Endothelial cell of umbilical vein (primary cell): ENCODE measurements around the gene MAML2. TPM values are rescaled to one million over a fixed set of nuclear protein-coding genes. Genes with fewer than 3 reads are reported as not detected.

ENCODE experiments used
- BruUV-seq: library from RNA; stranded (reverse); fragments of 400-500 nt; replicated peaks from 2 replicates; lab custom pipeline; 2021; lab: Mats Ljungman, UMichigan
- CTCF ChIA-PET: fragments of 300-600, 350-600 bp; sonication (Branson Sonifier 250); formaldehyde crosslinking; loops from one replicate; lab custom pipeline; 2021; ENCODE audit warnings: antibody characterized with exemption, inconsistent platforms; lab: Charles Lee
- POLR2A ChIA-PET: fragments of 300-600, 350-600 bp; sonication (Branson Sonifier 250); formaldehyde crosslinking; loops from one replicate; lab custom pipeline; 2021; ENCODE audit warnings: antibody characterized with exemption, inconsistent platforms; lab: Charles Lee
- DNase-seq: peaks from one replicate; pipeline ENCODE4 v3.0.0-alpha.2; 2011; ENCODE audit warnings: low read depth, low spot score
- FAIRE-seq: peaks from 2 replicates; lab custom pipeline; 2011; peaks lifted over from hg19 to GRCh38; lab: Jason Lieb, UNC
- H2AFZ ChIP-seq: 2 replicates; pipeline ENCODE4 v1.6.0; 2012; ENCODE audit warnings: low read depth, low read length, control low read depth, inconsistent platforms
- H3K27ac ChIP-seq: 2 replicates; pipeline ENCODE4 v1.5.1; 2011; ENCODE audit warnings: low read depth, mild to moderate bottlenecking, control low read depth, low read length, moderate library complexity; ENCODE audit not compliant: insufficient read depth
- H3K27me3 ChIP-seq, 2 experiments: 2 replicates each; pipeline versions ENCODE4 v1.6.0 to v1.6.1; 2011; ENCODE audit warnings: low read length in 2 of 2, mixed read lengths in 1 of 2; ENCODE audit not compliant: control insufficient read depth in 2 of 2, insufficient read depth in 2 of 2
- H3K36me3 ChIP-seq, 2 experiments: 2 replicates in 1 of 2; 3 replicates in 1 of 2; pipeline ENCODE4 v1.5.1; 2011; ENCODE audit warnings: low read length in 2 of 2, mild to moderate bottlenecking in 1 of 2, moderate library complexity in 1 of 2; ENCODE audit not compliant: control insufficient read depth in 2 of 2, insufficient read depth in 2 of 2; ENCODE audit errors: extremely low read depth in 1 of 2
- H3K4me1 ChIP-seq: 3 replicates; pipeline ENCODE4 v1.5.1; 2011; ENCODE audit warnings: mild to moderate bottlenecking, low read length; ENCODE audit not compliant: control insufficient read depth, insufficient read depth; ENCODE audit errors: extremely low read depth
- H3K4me2 ChIP-seq: 2 replicates; pipeline ENCODE4 v1.6.1; 2011; ENCODE audit warnings: low read length, control low read depth, mixed read lengths; ENCODE audit not compliant: insufficient read depth
- H3K4me3 ChIP-seq, 3 experiments: fragments of 200-600 bp in 1 of 3; sonication (generic), shearing (Covaris generic) in 1 of 3; replicated peaks in 1 of 3; 2 replicates each; pipeline ENCODE4 v1.5.1; 2011 to 2016; ENCODE audit warnings: control low read depth in 3 of 3, low read length in 3 of 3, mild to moderate bottlenecking in 2 of 3, inconsistent platforms in 1 of 3, low read depth in 1 of 3, moderate library complexity in 1 of 3; ENCODE audit not compliant: insufficient read depth in 1 of 3
- H3K79me2 ChIP-seq: 2 replicates; pipeline ENCODE4 v1.6.0; 2012; ENCODE audit warnings: low read length, inconsistent platforms; ENCODE audit not compliant: control insufficient read depth, insufficient read depth
- H3K9ac ChIP-seq: replicated peaks from 2 replicates; pipeline ENCODE3; 2011; ENCODE audit warnings: low read length, control low read depth; ENCODE audit not compliant: insufficient read depth; ENCODE audit errors: extremely low read depth
- H3K9me1 ChIP-seq: replicated peaks from 3 replicates; pipeline ENCODE4 v1.6.0; 2011; ENCODE audit warnings: mild to moderate bottlenecking, low read length; ENCODE audit not compliant: control insufficient read depth, insufficient read depth; ENCODE audit errors: extremely low read depth
- H3K9me3 ChIP-seq: replicated peaks from 2 replicates; pipeline ENCODE4 v1.5.1; 2012; ENCODE audit warnings: low read length, inconsistent platforms; ENCODE audit not compliant: control insufficient read depth, insufficient read depth
- H4K20me1 ChIP-seq: replicated peaks from 2 replicates; pipeline ENCODE3; 2011; ENCODE audit warnings: mild to moderate bottlenecking, low read length; ENCODE audit not compliant: control insufficient read depth, insufficient read depth; ENCODE audit errors: extremely low read depth
- EZH2 ChIP-seq: IDR thresholded peaks from 2 replicates; pipeline ENCODE4 v1.6.1; 2012; ENCODE audit warnings: borderline replicate concordance, low read depth, mild to moderate bottlenecking, moderate library complexity, low read length, inconsistent platforms; ENCODE audit not compliant: severe bottlenecking
- FOS ChIP-seq: IDR thresholded peaks from 2 replicates; pipeline ENCODE4 v1.6.1; 2011; ENCODE audit warnings: mild to moderate bottlenecking, low read length, moderate library complexity, borderline replicate concordance; ENCODE audit not compliant: insufficient read depth
- GATA2 ChIP-seq: IDR thresholded peaks from 2 replicates; pipeline ENCODE4 v1.7.0; 2011; ENCODE audit warnings: low read depth, mild to moderate bottlenecking, moderate library complexity, mixed read lengths, low read length; ENCODE audit not compliant: insufficient read length, insufficient read depth
- JUN ChIP-seq: IDR thresholded peaks from 2 replicates; pipeline ENCODE4 v1.6.1; 2011; ENCODE audit warnings: borderline replicate concordance, low read depth; ENCODE audit not compliant: insufficient read length, insufficient read depth
- MYC ChIP-seq: IDR thresholded peaks from one replicate; pipeline ENCODE4 v1.6.1; 2011; ENCODE audit warnings: mild to moderate bottlenecking, low read depth, low read length
- POLR2A ChIP-seq: IDR thresholded peaks from 2 replicates; pipeline ENCODE4 v1.6.1; 2012; ENCODE audit warnings: low read depth, mild to moderate bottlenecking, control low read depth, low read length
- POLR2AphosphoS5 ChIP-seq: IDR thresholded peaks from 2 replicates; pipeline ENCODE4 v1.6.1; 2012; ENCODE audit warnings: low read depth, mild to moderate bottlenecking, control low read depth, low read length, moderate library complexity; ENCODE audit not compliant: insufficient read depth
- dilution Hi-C: fragments of 300-500 bp; cut with MboI; formaldehyde crosslinking; loops from one replicate; pipeline ENCODE4 v1.15.0; 2019; ENCODE audit warnings: low sequenced_read_pairs; ENCODE audit not compliant: extremely low pct_ligation_motif_present
- intact Hi-C: fragments of 100-400 bp; cut with micrococcal nuclease; formaldehyde crosslinking; loops from one replicate; pipeline ENCODE4 v1.10.0; 2022
- polyA plus RNA-seq, 4 experiments: library from polyadenylated mRNA; depleted of rRNA in 3 of 4; stranded (reverse) in 3 of 4; unstranded in 1 of 4; fragments of >200 nt; gene quantifications; 2 replicates each; pipeline versions ENCODE4 v1.2.1 to v1.2.3, GENCODE V29; 2011 to 2012; ENCODE audit warnings: missing spikeins in 1 of 4
- total RNA-seq: library from RNA; stranded (reverse); gene quantifications from 2 replicates; pipeline ENCODE4 v1.2.3, GENCODE V29; 2021
- TF ChIP-seq, protein P1 (sequence below): IDR thresholded peaks from 2 replicates; pipeline ENCODE4 v1.6.1; 2011; ENCODE audit not compliant: insufficient read depth, insufficient read length
- TF ChIP-seq, protein P2 (sequence below), 2 donors: IDR thresholded peaks; 1 replicate in 1 of 2; 2 replicates in 1 of 2; pipeline ENCODE4 v1.5.1; 2011; ENCODE audit warnings: low read length in 2 of 2, mild to moderate bottlenecking in 2 of 2, moderate library complexity in 2 of 2, control low read depth in 1 of 2, inconsistent platforms in 1 of 2, low read depth in 1 of 2; ENCODE audit not compliant: insufficient read depth in 1 of 2; ENCODE audit errors: extremely low read depth in 1 of 2

Gene MAML2
- total and polyA plus RNA-seq, 2 donors (not counting 3 experiments of a cell fraction or from before 2014, with no cell fraction given): 12.4 to 16.8 TPM

DNA sequence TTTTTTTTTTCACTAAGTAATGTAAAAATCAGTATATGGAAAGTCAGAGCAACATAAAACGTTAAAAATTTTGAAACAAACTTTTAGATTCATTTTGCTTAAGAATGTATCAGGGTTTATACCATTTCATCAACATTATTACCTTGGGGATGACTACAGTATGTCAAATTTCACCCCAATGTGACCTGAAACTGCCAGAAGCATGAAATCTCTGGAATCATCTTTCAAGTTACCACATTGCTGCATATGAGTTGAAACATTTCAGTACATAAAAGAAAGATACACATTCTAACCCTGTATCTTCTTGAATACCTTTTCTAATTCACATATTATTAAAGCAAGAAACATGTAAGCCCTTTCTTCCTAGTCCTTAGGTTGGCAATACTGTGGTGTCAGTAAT is 32.8 kb downstream of the MAML2 start:
- Histone ChIP-seq H3K4me1 (peaks cover 93% of the 10 kb centered on the region), H3K36me3 (no peaks in the 10 kb centered on the region), H3K4me3 (no peak overlapping the region), H3K4me2 (peak overlapping the region; percentile 1), H3K27me3 (no peaks in the 10 kb centered on the region), H4K20me1 (no peaks in the 10 kb centered on the region), H3K27ac (no peak overlapping the region), H2AFZ (no peak overlapping the region), H3K9me1 (no peaks in the 10 kb centered on the region), H3K79me2 (peaks cover 9% of the 10 kb centered on the region), H3K9ac (no peak overlapping the region), H3K9me3 (no peaks in the 10 kb centered on the region)
- DNase-seq (no peak), FAIRE-seq (no peak)
- intact Hi-C loops (no loop called here), dilution Hi-C loops (no loop called here)
- TF ChIP-seq GATA2 (no peak), FOS (no peak), MYC (no peak), POLR2AphosphoS5 (no peak), EZH2 (no peak), POLR2A (no peak), JUN (no peak)
- TF ChIP-seq, protein P1, sequence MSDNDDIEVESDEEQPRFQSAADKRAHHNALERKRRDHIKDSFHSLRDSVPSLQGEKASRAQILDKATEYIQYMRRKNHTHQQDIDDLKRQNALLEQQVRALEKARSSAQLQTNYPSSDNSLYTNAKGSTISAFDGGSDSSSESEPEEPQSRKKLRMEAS: no peak
- TF ChIP-seq, protein P2, sequence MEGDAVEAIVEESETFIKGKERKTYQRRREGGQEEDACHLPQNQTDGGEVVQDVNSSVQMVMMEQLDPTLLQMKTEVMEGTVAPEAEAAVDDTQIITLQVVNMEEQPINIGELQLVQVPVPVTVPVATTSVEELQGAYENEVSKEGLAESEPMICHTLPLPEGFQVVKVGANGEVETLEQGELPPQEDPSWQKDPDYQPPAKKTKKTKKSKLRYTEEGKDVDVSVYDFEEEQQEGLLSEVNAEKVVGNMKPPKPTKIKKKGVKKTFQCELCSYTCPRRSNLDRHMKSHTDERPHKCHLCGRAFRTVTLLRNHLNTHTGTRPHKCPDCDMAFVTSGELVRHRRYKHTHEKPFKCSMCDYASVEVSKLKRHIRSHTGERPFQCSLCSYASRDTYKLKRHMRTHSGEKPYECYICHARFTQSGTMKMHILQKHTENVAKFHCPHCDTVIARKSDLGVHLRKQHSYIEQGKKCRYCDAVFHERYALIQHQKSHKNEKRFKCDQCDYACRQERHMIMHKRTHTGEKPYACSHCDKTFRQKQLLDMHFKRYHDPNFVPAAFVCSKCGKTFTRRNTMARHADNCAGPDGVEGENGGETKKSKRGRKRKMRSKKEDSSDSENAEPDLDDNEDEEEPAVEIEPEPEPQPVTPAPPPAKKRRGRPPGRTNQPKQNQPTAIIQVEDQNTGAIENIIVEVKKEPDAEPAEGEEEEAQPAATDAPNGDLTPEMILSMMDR (IDR thresholded peaks at IDR 0.05; ENCODE audit: extremely low read depth in 1 of 2, insufficient read depth in 1 of 2, low read depth in 1 of 2, low read length in 2 of 2): no peak
- POLR2A ChIA-PET: interaction anchor here (1.3 kb wide), 1 partner anchor 33 kb away, joined by 4 read pairs; the partner anchor contains the start of gene MAML2
- no TSS peak for BruUV-seq
- CTCF ChIA-PET: interaction anchor here (1.9 to 10.5 kb wide), 2 partner anchors 29 to 155 kb away, joined by 9 to 156 read pairs; partner anchors contain the start of gene MAML2
